Prostate gland (tissue), 2 donors: ENCODE results near the gene ARHGEF2. TPM values are rescaled to one million over a fixed set of nuclear protein-coding genes. Genes with fewer than 3 reads are reported as not detected.

ENCODE experiments used
- DNase-seq: peaks from one replicate; pipeline ENCODE4 v3.0.0-alpha.2; 2019; ENCODE audit warnings: low spot score
- H3K27ac ChIP-seq, 2 donors: fragments of 200-600 bp; sonication (generic); 2 replicates each; pipeline ENCODE4 v1.5.1; 2017 to 2019
- H3K27me3 ChIP-seq: fragments of 200-600 bp; sonication (generic); replicated peaks from 2 replicates; pipeline ENCODE4 v1.5.1; 2019; ENCODE audit not compliant: insufficient read depth
- H3K36me3 ChIP-seq, 2 donors: fragments of 200-600 bp; sonication (generic); 1 replicate in 1 of 2; 2 replicates in 1 of 2; pipeline versions ENCODE4 v1.5.1 to v1.8.1; 2017 to 2019
- H3K4me1 ChIP-seq: fragments of 200-600 bp; sonication (generic); replicated peaks from 2 replicates; pipeline ENCODE4 v1.5.1; 2019
- H3K4me3 ChIP-seq, 2 donors: fragments of 200-600 bp; sonication (generic); 2 replicates each; pipeline ENCODE4 v1.5.1; 2017 to 2019
- H3K9me3 ChIP-seq: fragments of 200-600 bp; sonication (generic); 2 replicates; pipeline ENCODE4 v1.5.1; 2017
- POLR2A ChIP-seq: fragments of 450-650 bp; IDR thresholded peaks from one replicate; pipeline ENCODE4 v1.6.1; 2016; ENCODE audit warnings: antibody characterized with exemption, mild to moderate bottlenecking
- POLR2AphosphoS5 ChIP-seq: sonication (generic); formaldehyde crosslinking; IDR thresholded peaks from one replicate; pipeline ENCODE4 v1.6.1; 2017; ENCODE audit warnings: antibody characterized with exemption
- WGBS: methylation state at CpG from one replicate; pipeline ENCODE4 v1.1.5; 2018; 5-methylcytosine and 5-hydroxymethylcytosine counted together
- intact Hi-C: fragments of 100-400 bp; cut with DNase I; formaldehyde crosslinking; loops from one replicate; pipeline ENCODE4 v1.14.2; 2022
- total RNA-seq, 2 donors: library from RNA; depleted of rRNA; stranded (reverse); fragments of >200 nt; gene quantifications; one replicate each; pipeline ENCODE4 v1.1.0, GENCODE V29; 2016
- TF ChIP-seq, protein P1 (sequence below), 4 experiments: fragments of 200-600 bp in 2 of 4; fragments of 450-650 bp in 2 of 4; sonication (generic) in 2 of 4; IDR thresholded peaks; 1 replicate in 3 of 4; 2 replicates in 1 of 4; pipeline ENCODE4 v1.5.1; 2016 to 2019; ENCODE audit warnings: antibody characterized with exemption in 4 of 4, mild to moderate bottlenecking in 2 of 4, moderate library complexity in 2 of 4

ARHGEF2 gene
- total RNA-seq, 2 donors from 2014 or later, result 35.8 to 66.2 TPM

- DNase-seq, result no peak
- intact Hi-C loops, result no loop called here
- Histone ChIP-seq H3K27ac (no peak overlapping the region), H3K36me3 (peaks cover 9 to 23% of the 10 kb centered on the region in 2 donors), H3K4me3 (no peak overlapping the region), H3K4me1 (peaks cover 24% of the 10 kb centered on the region), H3K27me3 (no peaks in the 10 kb centered on the region), H3K9me3 (no peaks in the 10 kb centered on the region)
- TF ChIP-seq POLR2A (no peak), POLR2AphosphoS5 (no peak)
- TF ChIP-seq, protein P1, sequence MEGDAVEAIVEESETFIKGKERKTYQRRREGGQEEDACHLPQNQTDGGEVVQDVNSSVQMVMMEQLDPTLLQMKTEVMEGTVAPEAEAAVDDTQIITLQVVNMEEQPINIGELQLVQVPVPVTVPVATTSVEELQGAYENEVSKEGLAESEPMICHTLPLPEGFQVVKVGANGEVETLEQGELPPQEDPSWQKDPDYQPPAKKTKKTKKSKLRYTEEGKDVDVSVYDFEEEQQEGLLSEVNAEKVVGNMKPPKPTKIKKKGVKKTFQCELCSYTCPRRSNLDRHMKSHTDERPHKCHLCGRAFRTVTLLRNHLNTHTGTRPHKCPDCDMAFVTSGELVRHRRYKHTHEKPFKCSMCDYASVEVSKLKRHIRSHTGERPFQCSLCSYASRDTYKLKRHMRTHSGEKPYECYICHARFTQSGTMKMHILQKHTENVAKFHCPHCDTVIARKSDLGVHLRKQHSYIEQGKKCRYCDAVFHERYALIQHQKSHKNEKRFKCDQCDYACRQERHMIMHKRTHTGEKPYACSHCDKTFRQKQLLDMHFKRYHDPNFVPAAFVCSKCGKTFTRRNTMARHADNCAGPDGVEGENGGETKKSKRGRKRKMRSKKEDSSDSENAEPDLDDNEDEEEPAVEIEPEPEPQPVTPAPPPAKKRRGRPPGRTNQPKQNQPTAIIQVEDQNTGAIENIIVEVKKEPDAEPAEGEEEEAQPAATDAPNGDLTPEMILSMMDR (IDR thresholded peaks at IDR 0.05), result no peak
- 71% methylated on average over 5 of the region's 5 CpGs for WGBS
Measured at GRCh38 chr1:155929057-155929456, 49.3 kb downstream of the ARHGEF2 start.

GRCh38 chr1:155925506-155925905, 52.8 kb downstream of the ARHGEF2 start:
- TF ChIP-seq, protein P1 (IDR thresholded peaks at IDR 0.05), result no peak
- TF ChIP-seq POLR2AphosphoS5 (no peak), POLR2A (no peak)
- Histone ChIP-seq H3K4me3 (no peak overlapping the region), H3K4me1 (peaks cover 4% of the 10 kb centered on the region), H3K36me3 (peaks cover 21 to 33% of the 10 kb centered on the region in 2 donors), H3K27me3 (no peaks in the 10 kb centered on the region), H3K9me3 (no peaks in the 10 kb centered on the region), H3K27ac (no peak overlapping the region)
- DNase-seq, result no peak
- intact Hi-C loops, result no loop called here
- WGBS, result 88% methylated on average over 2 of the region's 2 CpGs

- WGBS, result 92% methylated on average over 3 of the region's 3 CpGs
- no peak overlapping the region for H3K4me3 ChIP-seq
- H3K9me3 ChIP-seq, result no peaks in the 10 kb centered on the region
- no peak for DNase-seq
- peaks cover 40 to 45% of the 10 kb centered on the region in 2 donors for H3K36me3 ChIP-seq
- no peaks in the 10 kb centered on the region for H3K27me3 ChIP-seq
- no peak overlapping the region for H3K27ac ChIP-seq
- intact Hi-C loops, result no loop called here
- H3K4me1 ChIP-seq, result no peaks in the 10 kb centered on the region
- TF ChIP-seq POLR2A (no peak), POLR2AphosphoS5 (no peak)
- TF ChIP-seq, protein P1 (IDR thresholded peaks at IDR 0.05), result no peak
Measured at GRCh38 chr1:155920717-155921116, 57.6 kb downstream of the ARHGEF2 start.

DNA sequence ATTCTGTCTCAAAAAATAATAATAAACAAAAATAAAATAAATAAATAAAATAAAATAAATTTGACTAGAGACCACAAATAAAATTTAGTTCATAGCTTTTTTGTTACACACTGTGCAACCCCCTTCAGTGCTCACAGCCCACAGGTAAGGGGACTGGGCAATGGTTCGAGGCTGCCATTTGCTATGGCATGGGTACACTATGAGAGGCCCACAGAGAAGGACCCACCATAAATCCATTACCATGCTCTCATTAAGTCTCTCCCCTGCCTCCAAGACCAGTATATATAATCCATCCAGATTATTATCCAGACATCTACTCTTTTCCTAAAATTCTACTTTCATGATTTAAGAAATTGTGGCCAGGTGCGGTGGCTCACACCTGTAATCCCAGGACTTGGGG, 58.5 kb downstream of the ARHGEF2 start:
- TF ChIP-seq, protein P1 (IDR thresholded peaks at IDR 0.05), result no peak
- TF ChIP-seq POLR2A, result no peak
- TF ChIP-seq POLR2AphosphoS5, result no peak
- no peak overlapping the region for H3K27ac ChIP-seq
- no peak for DNase-seq
- 93% methylated on average over 2 of the region's 2 CpGs for WGBS
- intact Hi-C loops, result loop anchor here (10.0 kb wide), 1 partner anchor 165 kb away; no protein-coding TSS in a partner anchor
- H3K4me3 ChIP-seq, result no peak overlapping the region
- peaks cover 38 to 40% of the 10 kb centered on the region in 2 donors for H3K36me3 ChIP-seq
- H3K4me1 ChIP-seq, result no peaks in the 10 kb centered on the region
- no peaks in the 10 kb centered on the region for H3K27me3 ChIP-seq
- no peaks in the 10 kb centered on the region for H3K9me3 ChIP-seq

DNA sequence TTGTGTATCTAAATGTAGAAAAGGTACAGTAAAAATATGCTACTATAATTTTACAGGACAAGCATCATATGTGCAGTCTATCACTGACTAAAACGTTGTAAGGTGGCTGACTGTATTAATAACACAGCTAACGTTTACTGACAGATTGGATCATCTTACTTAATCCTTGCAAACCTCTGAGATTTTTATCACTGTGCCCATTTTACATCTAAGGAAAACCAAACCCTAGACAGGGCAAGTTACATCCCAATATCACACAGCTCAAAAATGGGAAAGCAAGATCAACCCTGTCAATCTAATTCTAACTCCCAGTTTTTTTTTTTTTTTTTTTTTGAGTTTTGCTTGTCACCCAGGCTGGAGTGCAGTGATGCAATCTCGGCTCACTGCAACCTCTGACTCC, 59.7 kb downstream of the ARHGEF2 start:
- intact Hi-C loops, result loop anchor here (10.0 kb wide), 1 partner anchor 164 kb away; no protein-coding TSS in a partner anchor
- WGBS, result 71% methylated on average over 3 of the region's 3 CpGs
- no peaks in the 10 kb centered on the region for H3K4me1 ChIP-seq
- H3K36me3 ChIP-seq, result peaks cover 41 to 43% of the 10 kb centered on the region in 2 donors
- DNase-seq, result no peak
- TF ChIP-seq, protein P1 (IDR thresholded peaks at IDR 0.05), result no peak
- H3K27me3 ChIP-seq, result no peaks in the 10 kb centered on the region
- no peaks in the 10 kb centered on the region for H3K9me3 ChIP-seq
- no peak overlapping the region for H3K4me3 ChIP-seq
- H3K27ac ChIP-seq, result no peak overlapping the region
